Mucosa of stomach (tissue), 1 donor: Measurements from ENCODE around the gene SEC16B.
"Not testable (repeated sequence)": the region's sequence is repeated elsewhere in the genome, so short reads cannot be mapped to it uniquely, and the experiment has no call there.

Experiments used
- H3K27me3 ChIP-seq: one replicate; pipeline ENCODE4 v1.7.0; 2013; ENCODE audit warnings: mild to moderate bottlenecking, low read length; ENCODE audit not compliant: control insufficient read depth, insufficient read depth
- H3K36me3 ChIP-seq: one replicate; pipeline ENCODE4 v1.7.0; 2013; ENCODE audit warnings: low read length; ENCODE audit not compliant: control insufficient read depth, insufficient read depth
- H3K4me1 ChIP-seq: one replicate; pipeline ENCODE4 v1.7.0; 2013; ENCODE audit warnings: mild to moderate bottlenecking, low read length; ENCODE audit not compliant: control insufficient read depth, insufficient read depth
- H3K4me3 ChIP-seq: one replicate; pipeline ENCODE4 v1.7.0; 2013; ENCODE audit warnings: low read length
- H3K9ac ChIP-seq: one replicate; pipeline ENCODE4 v1.7.0; 2013; ENCODE audit warnings: mild to moderate bottlenecking, low read length, moderate library complexity
- H3K9me3 ChIP-seq: one replicate; pipeline ENCODE4 v1.7.0; 2013; ENCODE audit warnings: mild to moderate bottlenecking, low read length, moderate library complexity; ENCODE audit not compliant: control insufficient read depth
- donor health status: Pancreatic carcinoma.

The SEC16B gene

DNA sequence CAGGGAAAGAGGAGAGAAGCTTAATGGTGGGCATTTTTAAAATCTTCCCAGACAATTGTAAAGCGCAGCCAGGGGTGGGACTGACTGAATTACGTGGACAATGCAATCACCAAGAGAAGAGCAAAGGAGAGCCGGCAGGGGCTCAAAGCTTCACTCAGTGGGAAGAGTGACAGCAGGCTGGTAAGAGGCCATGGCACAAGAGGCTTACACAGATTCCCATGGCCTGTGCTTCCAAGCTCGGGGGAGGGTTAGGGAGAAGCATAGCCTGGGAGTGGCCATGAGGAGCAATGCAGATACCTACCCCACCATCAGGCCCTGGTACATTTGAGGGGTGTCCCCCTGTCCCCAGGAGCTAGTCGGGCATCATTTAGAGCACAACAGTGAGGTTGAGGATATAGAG, 27.1 kb upstream of the SEC16B start:
- Histone ChIP-seq H3K4me3 (no peak overlapping the region), H3K9me3 (no peaks in the 10 kb centered on the region), H3K27me3 (no peaks in the 10 kb centered on the region), H3K4me1 (no peaks in the 10 kb centered on the region), H3K9ac (no peak overlapping the region), H3K36me3 (no peaks in the 10 kb centered on the region)

- Histone ChIP-seq H3K36me3 (no peaks in the 10 kb centered on the region), H3K4me1 (no peaks in the 10 kb centered on the region), H3K4me3 (no peak overlapping the region), H3K27me3 (no peaks in the 10 kb centered on the region), H3K9me3 (no peaks in the 10 kb centered on the region), H3K9ac (no peak overlapping the region)
Observed at GRCh38 chr1:177995369-177995768, 25.5 kb upstream of the SEC16B start.

DNA sequence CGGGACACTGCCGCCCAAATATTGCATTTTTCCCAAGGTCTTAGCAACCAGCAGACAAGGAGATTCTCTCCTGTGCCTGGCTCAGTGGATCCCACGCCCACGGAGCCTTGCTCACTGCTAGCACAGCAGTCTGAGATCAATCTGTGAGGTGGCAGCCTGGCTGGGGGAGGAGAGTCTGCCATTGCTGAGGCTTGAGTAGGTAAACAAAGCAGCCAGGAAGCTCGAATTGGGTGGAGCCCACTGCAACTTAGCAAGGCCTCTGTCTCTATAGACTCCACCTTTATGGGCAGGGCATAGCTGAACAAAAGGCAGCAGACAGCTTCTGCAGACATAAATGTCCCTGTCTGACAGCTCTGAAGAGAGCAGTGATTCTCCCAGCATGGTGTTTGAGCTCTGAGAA, 16.4 kb upstream of the SEC16B start:
- not testable (repeated sequence) for H3K27me3 ChIP-seq, H3K4me1 ChIP-seq, H3K9me3 ChIP-seq

GRCh38 chr1:177984761-177985160, 14.9 kb upstream of the SEC16B start:
- Histone ChIP-seq H3K4me1 (peaks cover 6% of the 10 kb centered on the region), H3K9ac (no peak overlapping the region), H3K36me3 (no peaks in the 10 kb centered on the region), H3K4me3 (no peak overlapping the region), H3K9me3 (no peaks in the 10 kb centered on the region), H3K27me3 (no peaks in the 10 kb centered on the region)

More for the DNA sequence above, 16.4 kb upstream of the SEC16B start:
- not testable (repeated sequence) for H3K9ac ChIP-seq, H3K36me3 ChIP-seq, H3K4me3 ChIP-seq

DNA sequence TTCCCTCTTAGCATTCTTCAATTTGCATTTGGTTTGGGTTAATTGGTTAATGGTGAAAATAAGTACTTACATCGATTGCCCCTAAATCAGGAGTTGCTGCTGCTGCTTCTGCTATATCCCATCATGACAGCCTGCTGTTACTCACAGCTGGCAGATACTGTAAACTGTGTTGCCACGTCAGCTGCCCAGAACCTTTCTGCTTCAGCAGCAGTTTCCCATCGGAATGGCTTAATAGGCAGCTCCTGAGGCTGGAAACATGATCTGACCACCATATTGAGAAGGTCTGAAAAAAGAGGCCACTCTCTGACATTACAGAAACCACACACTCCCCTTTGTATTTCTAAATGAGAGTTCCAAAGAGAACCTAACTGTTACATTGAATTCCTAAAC, 14.3 kb upstream of the SEC16B start:
- Histone ChIP-seq H3K9me3 (no peaks in the 10 kb centered on the region), H3K4me3 (no peak overlapping the region), H3K36me3 (no peaks in the 10 kb centered on the region), H3K4me1 (peaks cover 6% of the 10 kb centered on the region), H3K9ac (no peak overlapping the region), H3K27me3 (no peaks in the 10 kb centered on the region)

DNA sequence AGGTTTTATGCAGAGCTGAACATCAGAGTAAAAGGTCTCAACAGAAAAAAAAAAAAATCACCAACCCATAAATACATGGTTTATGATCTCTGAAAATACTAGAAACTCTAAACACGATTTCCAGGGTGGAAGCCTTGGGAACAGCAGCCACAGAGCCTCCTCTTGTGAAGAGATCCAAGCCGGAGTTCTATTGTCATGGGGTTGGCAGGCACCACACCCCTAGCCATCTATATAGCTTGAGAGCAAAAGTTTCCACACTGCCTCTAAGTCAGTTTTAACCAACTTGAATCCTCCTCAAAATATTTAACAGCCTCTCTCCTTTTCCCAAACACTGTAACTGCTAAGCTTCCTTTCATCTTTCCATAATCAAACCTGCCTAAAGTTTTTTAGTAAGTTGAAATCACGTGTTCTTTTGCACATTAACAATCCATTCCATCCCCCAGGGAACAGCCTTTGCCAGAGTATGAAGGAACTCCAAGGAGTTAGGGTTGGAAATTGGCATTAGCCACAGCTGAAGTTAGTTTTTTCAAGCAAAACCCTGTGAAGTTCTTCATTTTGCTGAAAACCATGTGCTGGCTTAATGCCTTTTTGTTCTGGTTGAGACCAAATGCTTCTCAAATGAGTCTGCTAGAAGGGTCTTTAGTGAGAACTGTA, 13.8 kb upstream of the SEC16B start:
- Histone ChIP-seq H3K4me3 (no peak overlapping the region), H3K4me1 (peaks cover 6% of the 10 kb centered on the region), H3K9ac (no peak overlapping the region), H3K27me3 (no peaks in the 10 kb centered on the region), H3K9me3 (no peaks in the 10 kb centered on the region), H3K36me3 (no peaks in the 10 kb centered on the region)

DNA sequence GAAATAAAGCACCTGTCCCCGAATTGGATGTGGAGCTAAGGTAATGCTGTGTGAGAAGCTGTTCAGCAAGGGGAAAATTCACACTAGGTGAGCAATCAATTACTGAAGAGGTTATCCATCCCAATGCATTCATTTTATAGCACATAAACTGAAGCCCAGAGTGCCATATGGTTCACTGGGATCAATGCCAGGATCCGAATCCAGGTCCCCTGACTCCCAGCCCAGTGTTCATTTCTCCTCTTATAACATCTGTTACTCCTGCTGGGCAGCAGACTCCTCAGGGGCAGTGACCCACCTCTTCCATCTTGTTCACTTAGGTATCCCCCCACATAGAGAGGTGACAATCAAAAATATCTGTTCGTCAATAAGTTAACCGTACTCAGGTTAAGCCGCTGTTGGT, 13.2 kb upstream of the SEC16B start:
- Histone ChIP-seq H3K27me3 (no peaks in the 10 kb centered on the region), H3K9me3 (no peaks in the 10 kb centered on the region), H3K36me3 (no peaks in the 10 kb centered on the region), H3K9ac (no peak overlapping the region), H3K4me3 (no peak overlapping the region), H3K4me1 (peaks cover 6% of the 10 kb centered on the region)

- no peaks in the 10 kb centered on the region for H3K9me3 ChIP-seq
- peaks cover 4% of the 10 kb centered on the region for H3K4me1 ChIP-seq
- no peak overlapping the region for H3K9ac ChIP-seq
- H3K4me3 ChIP-seq = no peak overlapping the region
- no peaks in the 10 kb centered on the region for H3K27me3 ChIP-seq
- no peaks in the 10 kb centered on the region for H3K36me3 ChIP-seq
Observed at GRCh38 chr1:177981200-177981599, 11.3 kb upstream of the SEC16B start.

DNA sequence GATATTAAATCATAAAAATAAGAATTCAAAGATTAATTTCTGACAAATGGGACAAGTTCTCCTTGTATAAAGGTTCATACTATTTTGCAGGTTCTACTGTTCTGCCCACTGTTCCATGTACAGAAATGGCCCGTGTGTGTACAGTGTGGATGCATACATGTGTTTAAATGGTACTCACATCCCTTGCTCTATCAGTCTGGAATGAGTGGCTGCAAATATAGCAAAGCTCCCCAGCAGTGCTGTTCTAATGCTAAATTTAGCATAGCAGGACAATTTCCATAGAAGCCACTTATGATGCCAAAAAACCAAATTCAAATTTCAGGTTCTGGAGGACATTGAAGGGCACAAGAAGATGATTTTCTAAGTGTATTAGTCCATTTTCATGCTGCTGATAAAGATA, 9.4 kb upstream of the SEC16B start:
- Histone ChIP-seq H3K9ac (no peak overlapping the region), H3K9me3 (no peaks in the 10 kb centered on the region), H3K4me3 (no peak overlapping the region), H3K27me3 (no peaks in the 10 kb centered on the region), H3K4me1 (no peaks in the 10 kb centered on the region), H3K36me3 (no peaks in the 10 kb centered on the region)

- H3K27me3 ChIP-seq = no peaks in the 10 kb centered on the region
- H3K9ac ChIP-seq = no peak overlapping the region
- H3K4me3 ChIP-seq = no peak overlapping the region
- no peaks in the 10 kb centered on the region for H3K9me3 ChIP-seq
- H3K4me1 ChIP-seq = no peaks in the 10 kb centered on the region
- no peaks in the 10 kb centered on the region for H3K36me3 ChIP-seq
Observed at GRCh38 chr1:177978530-177978929, 8.7 kb upstream of the SEC16B start.

DNA sequence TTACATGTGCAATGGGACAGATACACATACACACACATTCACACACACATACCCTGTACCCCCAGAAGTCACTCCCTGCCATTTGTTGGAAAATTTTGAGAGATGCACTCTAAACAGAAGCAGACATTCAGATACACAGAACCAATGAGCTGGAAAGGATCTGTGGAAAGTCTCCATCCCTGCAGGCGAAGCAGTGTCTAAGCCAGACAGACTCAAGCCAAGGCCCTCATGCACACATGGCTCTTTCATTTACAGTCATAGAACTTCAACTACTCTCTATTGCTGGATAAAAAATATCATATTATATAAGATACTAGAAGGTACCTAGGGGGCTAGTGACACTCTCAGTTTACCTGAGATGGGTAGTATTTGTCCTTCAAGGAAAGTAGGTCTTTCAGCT, 7.3 kb upstream of the SEC16B start:
- H3K27me3 ChIP-seq = no peaks in the 10 kb centered on the region
- H3K36me3 ChIP-seq = no peaks in the 10 kb centered on the region
- no peak overlapping the region for H3K4me3 ChIP-seq
- H3K9ac ChIP-seq = no peak overlapping the region
- H3K9me3 ChIP-seq = no peaks in the 10 kb centered on the region
- no peaks in the 10 kb centered on the region for H3K4me1 ChIP-seq

DNA sequence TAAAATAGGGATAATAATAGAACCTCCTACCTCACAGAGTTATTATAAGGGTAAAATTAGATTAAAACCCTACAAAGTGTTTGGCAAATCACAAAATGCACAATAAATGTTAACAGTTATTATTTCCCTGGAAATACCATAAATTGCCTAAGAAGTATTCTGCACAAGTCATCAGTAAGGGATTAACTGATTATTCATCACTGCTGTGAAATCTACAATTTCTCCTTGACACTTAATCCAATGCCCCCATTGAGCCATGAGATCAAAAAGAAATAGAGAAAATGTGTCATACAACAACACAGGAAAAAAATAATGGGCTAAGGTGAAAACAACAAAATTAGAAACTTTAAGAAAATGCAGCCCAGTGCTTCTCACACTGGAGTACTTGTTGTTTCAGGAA, 6.7 kb upstream of the SEC16B start:
- Histone ChIP-seq H3K4me1 (no peaks in the 10 kb centered on the region), H3K9me3 (no peaks in the 10 kb centered on the region), H3K4me3 (no peak overlapping the region), H3K9ac (no peak overlapping the region), H3K27me3 (no peaks in the 10 kb centered on the region), H3K36me3 (no peaks in the 10 kb centered on the region)
